ENCODE data around the gene BBLN.
"Not testable (repeated sequence)": the region's sequence is repeated elsewhere in the genome, so short reads cannot be mapped to it uniquely, and the experiment has no call there.

The BBLN gene

GRCh38 chr9:128125580-128126354 lies 34.3 kb upstream of the BBLN start:
- Histone ChIP-seq H3K27me3 (ENCODE audit: control insufficient read depth, insufficient read depth, low read length, poor library complexity, severe bottlenecking) (peaks cover 11% of the 10 kb centered on the region), H3K36me3 (ENCODE audit: control insufficient read depth, insufficient read depth, low read length) (peaks cover 8% of the 10 kb centered on the region), H3K4me3 (ENCODE audit: insufficient read depth, low read depth, low read length) (no peak overlapping the region), H3K27ac (ENCODE audit: insufficient read depth, low read depth, low read length, poor library complexity, severe bottlenecking) (no peak overlapping the region), H3K9me3 (ENCODE audit: control insufficient read depth, low read length) (no peaks in the 10 kb centered on the region), H3K4me1 (ENCODE audit: control insufficient read depth, insufficient read depth, low read length) (no peaks in the 10 kb centered on the region)
- 88 to 89% methylated on average over 10 of the region's 10 CpGs for WGBS, 2 experiments

- 0% methylated on average over 56 of the region's 56 CpGs for WGBS, 2 experiments
- H3K4me1 ChIP-seq (ENCODE audit: control insufficient read depth, insufficient read depth, low read length), result no peaks in the 10 kb centered on the region
- peak within 1 kb of the TSS; percentile 95 for H3K4me3 ChIP-seq (ENCODE audit: insufficient read depth, low read depth, low read length)
- peak within 1 kb of the TSS; percentile 38 for H3K27ac ChIP-seq (ENCODE audit: insufficient read depth, low read depth, low read length, poor library complexity, severe bottlenecking)
- H3K36me3 ChIP-seq (ENCODE audit: control insufficient read depth, insufficient read depth, low read length), result peaks cover 3% of the 10 kb centered on the region
- no peaks in the 10 kb centered on the region for H3K9me3 ChIP-seq (ENCODE audit: control insufficient read depth, low read length)
- H3K27me3 ChIP-seq (ENCODE audit: control insufficient read depth, insufficient read depth, low read length, poor library complexity, severe bottlenecking), result peaks cover 11% of the 10 kb centered on the region
Measured at GRCh38 chr9:128127568-128127989, 32.5 kb upstream of the BBLN start, which contains the start of gene PTGES2. Gene PTGES2 (minus strand): TSS chr9:128127729. CDS start chr9:128127717, 12 bp downstream.

GRCh38 chr9:128127990-128128835 lies 31.9 kb upstream of the BBLN start:
- Histone ChIP-seq H3K4me1 (ENCODE audit: control insufficient read depth, insufficient read depth, low read length) (no peaks in the 10 kb centered on the region), H3K27ac (ENCODE audit: insufficient read depth, low read depth, low read length, poor library complexity, severe bottlenecking) (peak overlapping the region; percentile 38), H3K4me3 (ENCODE audit: insufficient read depth, low read depth, low read length) (peak overlapping the region; percentile 95), H3K9me3 (ENCODE audit: control insufficient read depth, low read length) (no peaks in the 10 kb centered on the region), H3K27me3 (ENCODE audit: control insufficient read depth, insufficient read depth, low read length, poor library complexity, severe bottlenecking) (peaks cover 11% of the 10 kb centered on the region), H3K36me3 (ENCODE audit: control insufficient read depth, insufficient read depth, low read length) (no peaks in the 10 kb centered on the region)
- WGBS, 2 experiments, result 1% methylated on average over 82 of the region's 82 CpGs

- 73% methylated on average over 28 to 29 of the region's 29 CpGs for WGBS, 2 experiments
Measured at GRCh38 chr9:128128836-128129590, 31.1 kb upstream of the BBLN start.

GRCh38 chr9:128129976-128130590 lies 30.0 kb upstream of the BBLN start:
- not testable (repeated sequence) for H3K27ac ChIP-seq (ENCODE audit: insufficient read depth, low read depth, low read length, poor library complexity, severe bottlenecking); H3K4me1 ChIP-seq (ENCODE audit: control insufficient read depth, insufficient read depth, low read length); H3K36me3 ChIP-seq (ENCODE audit: control insufficient read depth, insufficient read depth, low read length); H3K9me3 ChIP-seq (ENCODE audit: control insufficient read depth, low read length); H3K4me3 ChIP-seq (ENCODE audit: insufficient read depth, low read depth, low read length)
- 13 to 16% methylated on average over 7 to 8 of the region's 12 CpGs for WGBS, 2 experiments
- peaks cover 16% of the 10 kb centered on the region for H3K27me3 ChIP-seq (ENCODE audit: control insufficient read depth, insufficient read depth, low read length, poor library complexity, severe bottlenecking)

More at GRCh38 chr9:128128836-128129590, 31.1 kb upstream of the BBLN start:
- H3K27me3 ChIP-seq (ENCODE audit: control insufficient read depth, insufficient read depth, low read length, poor library complexity, severe bottlenecking), result peaks cover 11% of the 10 kb centered on the region
- H3K27ac ChIP-seq (ENCODE audit: insufficient read depth, low read depth, low read length, poor library complexity, severe bottlenecking), result no peak overlapping the region
- no peaks in the 10 kb centered on the region for H3K4me1 ChIP-seq (ENCODE audit: control insufficient read depth, insufficient read depth, low read length)
- H3K36me3 ChIP-seq (ENCODE audit: control insufficient read depth, insufficient read depth, low read length), result no peaks in the 10 kb centered on the region
- H3K4me3 ChIP-seq (ENCODE audit: insufficient read depth, low read depth, low read length), result peak overlapping the region; percentile 95
- H3K9me3 ChIP-seq (ENCODE audit: control insufficient read depth, low read length), result no peaks in the 10 kb centered on the region

GRCh38 chr9:128130651-128131050 lies 29.4 kb upstream of the BBLN start:
- peaks cover 16% of the 10 kb centered on the region for H3K27me3 ChIP-seq (ENCODE audit: control insufficient read depth, insufficient read depth, low read length, poor library complexity, severe bottlenecking)
- not testable (repeated sequence) for H3K36me3 ChIP-seq (ENCODE audit: control insufficient read depth, insufficient read depth, low read length); H3K4me1 ChIP-seq (ENCODE audit: control insufficient read depth, insufficient read depth, low read length); H3K4me3 ChIP-seq (ENCODE audit: insufficient read depth, low read depth, low read length); H3K9me3 ChIP-seq (ENCODE audit: control insufficient read depth, low read length); H3K27ac ChIP-seq (ENCODE audit: insufficient read depth, low read depth, low read length, poor library complexity, severe bottlenecking)
- WGBS, 2 experiments, result 70 to 75% methylated on average over 7 of the region's 7 CpGs

- not testable (repeated sequence) for H3K4me3 ChIP-seq (ENCODE audit: insufficient read depth, low read depth, low read length); H3K9me3 ChIP-seq (ENCODE audit: control insufficient read depth, low read length); H3K36me3 ChIP-seq (ENCODE audit: control insufficient read depth, insufficient read depth, low read length); H3K27ac ChIP-seq (ENCODE audit: insufficient read depth, low read depth, low read length, poor library complexity, severe bottlenecking); H3K4me1 ChIP-seq (ENCODE audit: control insufficient read depth, insufficient read depth, low read length)
- 89 to 91% methylated on average over 8 of the region's 8 CpGs for WGBS, 2 experiments
- H3K27me3 ChIP-seq (ENCODE audit: control insufficient read depth, insufficient read depth, low read length, poor library complexity, severe bottlenecking), result peaks cover 16% of the 10 kb centered on the region
Measured at GRCh38 chr9:128131346-128131745, 28.7 kb upstream of the BBLN start.

- peaks cover 16% of the 10 kb centered on the region for H3K27me3 ChIP-seq (ENCODE audit: control insufficient read depth, insufficient read depth, low read length, poor library complexity, severe bottlenecking)
- H3K4me1 ChIP-seq (ENCODE audit: control insufficient read depth, insufficient read depth, low read length); H3K9me3 ChIP-seq (ENCODE audit: control insufficient read depth, low read length); H3K27ac ChIP-seq (ENCODE audit: insufficient read depth, low read depth, low read length, poor library complexity, severe bottlenecking); H3K4me3 ChIP-seq (ENCODE audit: insufficient read depth, low read depth, low read length); H3K36me3 ChIP-seq (ENCODE audit: control insufficient read depth, insufficient read depth, low read length): not testable (repeated sequence)
- WGBS, 2 experiments, result 83 to 84% methylated on average over 8 of the region's 8 CpGs
Measured at GRCh38 chr9:128132139-128132538, 27.9 kb upstream of the BBLN start.

GRCh38 chr9:128135561-128135960 lies 24.5 kb upstream of the BBLN start:
- 83% methylated on average over 8 of the region's 8 CpGs for WGBS, 2 experiments
- H3K36me3 ChIP-seq (ENCODE audit: control insufficient read depth, insufficient read depth, low read length); H3K27me3 ChIP-seq (ENCODE audit: control insufficient read depth, insufficient read depth, low read length, poor library complexity, severe bottlenecking); H3K27ac ChIP-seq (ENCODE audit: insufficient read depth, low read depth, low read length, poor library complexity, severe bottlenecking); H3K4me3 ChIP-seq (ENCODE audit: insufficient read depth, low read depth, low read length); H3K9me3 ChIP-seq (ENCODE audit: control insufficient read depth, low read length); H3K4me1 ChIP-seq (ENCODE audit: control insufficient read depth, insufficient read depth, low read length): not testable (repeated sequence)

Data from ectodermal cell (in vitro differentiated cells).